Nucleus accumbens (tissue), 56 donors: ENCODE measurements around the gene DCTPP1.
"Not testable (repeated sequence)": the region's sequence is repeated elsewhere in the genome, so short reads cannot be mapped to it uniquely, and the experiment has no call there.

Experiments used
- DNase-seq, 56 donors: peaks; one replicate each; lab custom pipeline; 2025; lab: John Stamatoyannopoulos, UW

Gene DCTPP1

DNA sequence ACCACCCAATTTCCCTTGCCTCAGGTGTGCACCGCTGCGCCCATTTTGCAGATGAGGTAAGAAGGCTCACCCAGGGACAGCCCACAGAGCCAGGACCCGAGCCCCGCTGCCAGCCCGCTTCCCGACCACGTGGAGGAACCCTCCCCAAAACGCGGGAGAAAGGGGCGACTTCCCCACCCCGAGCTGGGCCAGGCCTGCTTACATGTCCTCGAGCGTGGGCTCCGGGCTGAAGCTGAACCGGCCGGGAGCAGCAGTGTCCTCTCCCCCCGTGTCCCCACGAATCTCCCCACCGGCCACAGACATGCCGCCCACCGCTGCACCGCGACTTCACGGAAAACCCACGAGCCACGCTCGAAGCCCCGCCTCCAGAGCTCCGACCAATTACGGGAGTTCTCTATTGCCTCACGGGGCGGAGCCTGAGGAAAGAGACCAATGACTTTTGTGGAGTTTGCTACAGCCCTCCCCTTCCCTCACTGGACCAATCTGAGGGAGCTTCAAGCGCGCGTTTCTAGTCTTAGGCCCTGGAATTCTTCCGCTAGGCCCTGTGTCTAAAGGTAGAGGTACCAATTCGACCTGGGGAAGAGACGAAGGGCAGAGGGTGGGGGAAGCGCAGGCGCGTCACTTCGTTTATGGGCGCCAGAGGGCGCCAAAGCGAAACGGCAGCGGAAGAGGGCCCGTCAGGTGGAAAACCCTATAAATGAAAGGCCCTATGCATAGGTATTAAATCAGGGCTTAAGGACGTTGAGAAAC, at the start of gene DCTPP1:
TSS of gene DCTPP1 (minus strand) at position 353 of the 750 bp plus-strand sequence. CDS start at position 303, 50 bp downstream.
- DNase-seq: peak; percentile 54 to 97 (median 89)

GRCh38 chr16:30478766-30479478, 49.1 kb upstream of the DCTPP1 start:
- no peak for DNase-seq

- DNase-seq: not testable (repeated sequence)
Measured at GRCh38 chr16:30477773-30478172, 47.9 kb upstream of the DCTPP1 start.

- no peak for DNase-seq
Measured at GRCh38 chr16:30476991-30477390, 47.2 kb upstream of the DCTPP1 start.

DNA sequence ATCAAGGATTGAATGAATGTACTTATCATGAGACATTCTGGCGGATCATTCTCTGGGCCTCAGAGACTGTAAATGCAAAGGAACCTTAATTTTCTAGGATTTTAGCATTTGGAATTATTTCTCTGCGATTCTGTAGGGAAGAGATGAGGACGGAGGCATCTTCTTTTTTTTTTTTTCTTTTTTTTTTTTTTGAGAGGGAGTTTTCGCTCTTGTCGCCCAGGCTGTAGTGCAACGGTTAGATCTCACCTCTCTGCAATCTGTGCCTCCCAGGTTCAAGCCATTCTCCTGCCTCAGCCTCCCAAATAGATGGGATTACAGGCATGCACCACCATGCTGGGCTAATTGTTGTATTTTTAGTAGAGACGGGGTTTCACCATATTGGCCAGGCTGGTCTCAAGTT, 44.9 kb upstream of the DCTPP1 start:
- DNase-seq: no peak

GRCh38 chr16:30474074-30474452, 44.2 kb upstream of the DCTPP1 start:
- no peak for DNase-seq

DNA sequence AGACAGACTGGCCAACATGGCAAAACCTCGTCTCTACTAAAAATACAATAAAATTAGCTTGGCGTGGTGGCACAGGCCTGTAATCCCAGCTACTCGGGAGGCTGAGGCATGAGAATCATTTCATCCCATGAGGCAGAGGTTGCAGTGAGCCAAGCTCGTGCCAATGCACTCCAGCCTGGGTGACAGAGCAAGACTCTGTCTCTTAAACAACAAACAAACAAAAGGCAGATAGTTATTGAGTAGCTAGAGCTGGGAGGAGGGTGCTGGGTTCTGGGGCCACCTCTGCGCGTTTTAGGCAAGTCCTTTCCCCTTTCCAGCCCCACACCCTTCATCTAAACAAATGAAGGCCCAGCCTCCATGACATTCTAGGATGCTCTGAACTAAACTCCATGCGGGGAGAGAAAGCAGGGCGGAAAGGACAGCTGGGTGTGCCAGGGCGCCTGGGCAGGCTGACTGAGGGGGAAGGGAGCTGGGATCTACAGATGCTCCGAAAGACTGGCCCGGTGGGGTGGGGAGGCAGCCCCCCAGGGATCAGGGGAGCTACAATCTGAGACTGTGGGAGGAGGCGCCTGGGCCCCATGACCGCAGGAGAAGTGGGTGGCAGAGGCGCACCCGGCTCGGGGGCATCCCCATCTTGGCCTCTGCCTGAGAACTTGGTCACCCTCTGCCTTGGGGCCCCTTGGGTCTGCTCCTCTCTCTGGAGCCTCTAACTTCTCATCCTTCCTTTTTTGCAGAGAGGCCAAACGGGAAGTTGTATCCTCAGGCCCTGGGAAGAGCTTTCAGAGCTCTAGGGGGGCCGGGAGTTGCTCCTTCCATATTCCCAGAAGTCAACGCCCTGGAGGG, 43.6 kb upstream of the DCTPP1 start:
- peak in 2 of 56 donors; percentile 8 to 9 for DNase-seq

DNA sequence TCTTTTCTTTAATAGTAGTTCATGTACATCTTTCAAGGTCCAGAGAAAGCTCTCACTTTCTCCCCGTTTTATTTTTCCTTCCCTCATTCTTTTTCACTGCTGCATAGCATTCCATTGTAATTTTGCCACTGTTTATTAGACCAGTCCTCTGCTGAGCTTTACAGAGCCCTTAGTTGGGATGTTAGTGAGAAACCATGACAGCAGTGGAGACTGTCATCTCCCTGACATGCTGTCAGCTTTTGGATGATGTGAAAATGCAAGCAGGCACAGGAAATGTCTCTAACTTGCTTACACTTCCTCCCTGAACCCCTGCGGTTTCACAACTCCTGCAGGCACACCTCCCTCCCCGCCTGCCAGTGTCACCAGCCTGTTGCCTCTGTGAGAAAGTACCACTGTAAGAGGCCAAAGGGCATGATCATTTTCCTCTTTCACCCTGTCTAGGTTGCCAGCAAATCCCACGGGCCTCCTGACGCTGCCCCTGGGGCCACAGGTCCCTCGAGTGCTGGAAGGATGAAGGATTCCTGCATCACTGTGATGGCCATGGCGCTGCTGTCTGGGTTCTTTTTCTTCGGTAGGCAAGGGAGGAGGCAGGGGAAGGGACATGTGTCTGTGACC, 42.6 kb upstream of the DCTPP1 start, which contains the start of gene ITGAL:
TSS of gene ITGAL (plus strand) at position 415 of the 615 bp plus-strand sequence. CDS start at position 511, 96 bp downstream.
- DNase-seq: peak in 11 of 56 donors; percentile 1 to 33 (median 8)

DNA sequence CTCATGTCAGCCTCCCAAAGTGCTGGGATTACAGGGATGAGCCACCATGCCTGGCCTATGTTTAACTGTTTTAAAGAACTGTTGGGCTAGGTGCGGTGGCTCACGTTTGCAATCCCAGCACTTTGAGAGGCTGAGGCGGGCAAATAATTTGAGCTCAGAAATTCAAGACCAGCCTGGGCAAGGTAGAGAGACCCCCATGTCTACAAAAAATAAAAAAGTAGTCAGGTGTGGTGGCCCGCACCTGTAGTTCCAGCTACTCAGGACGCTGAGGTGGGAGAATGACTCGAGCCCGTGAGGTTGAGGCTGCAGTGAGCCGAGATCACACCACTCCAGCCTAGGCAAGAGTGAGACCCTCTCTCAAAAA, 40.8 kb upstream of the DCTPP1 start:
- no peak for DNase-seq

DNA sequence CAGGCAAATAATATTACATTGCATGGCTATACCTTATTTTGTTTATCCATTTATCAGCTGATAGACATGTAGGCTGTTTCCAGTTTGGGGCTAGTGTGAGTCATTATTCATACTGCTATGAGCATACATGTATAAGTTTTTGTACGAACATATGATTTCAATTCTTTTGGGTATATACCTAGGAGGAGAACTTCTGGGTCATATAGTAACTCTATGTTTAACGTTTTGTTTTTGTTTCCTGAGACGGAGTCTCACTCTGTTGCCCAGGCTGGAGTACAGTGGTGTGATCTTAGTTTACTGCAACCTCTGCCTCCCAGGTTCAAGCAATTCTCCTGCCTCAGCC, 40.3 kb upstream of the DCTPP1 start:
- no peak for DNase-seq

- DNase-seq: no peak
Measured at GRCh38 chr16:30464078-30464477, 34.2 kb upstream of the DCTPP1 start.

GRCh38 chr16:30461426-30461825, 31.6 kb upstream of the DCTPP1 start:
- DNase-seq: not testable (repeated sequence)

GRCh38 chr16:30459456-30459855, 29.6 kb upstream of the DCTPP1 start:
- no peak for DNase-seq

DNA sequence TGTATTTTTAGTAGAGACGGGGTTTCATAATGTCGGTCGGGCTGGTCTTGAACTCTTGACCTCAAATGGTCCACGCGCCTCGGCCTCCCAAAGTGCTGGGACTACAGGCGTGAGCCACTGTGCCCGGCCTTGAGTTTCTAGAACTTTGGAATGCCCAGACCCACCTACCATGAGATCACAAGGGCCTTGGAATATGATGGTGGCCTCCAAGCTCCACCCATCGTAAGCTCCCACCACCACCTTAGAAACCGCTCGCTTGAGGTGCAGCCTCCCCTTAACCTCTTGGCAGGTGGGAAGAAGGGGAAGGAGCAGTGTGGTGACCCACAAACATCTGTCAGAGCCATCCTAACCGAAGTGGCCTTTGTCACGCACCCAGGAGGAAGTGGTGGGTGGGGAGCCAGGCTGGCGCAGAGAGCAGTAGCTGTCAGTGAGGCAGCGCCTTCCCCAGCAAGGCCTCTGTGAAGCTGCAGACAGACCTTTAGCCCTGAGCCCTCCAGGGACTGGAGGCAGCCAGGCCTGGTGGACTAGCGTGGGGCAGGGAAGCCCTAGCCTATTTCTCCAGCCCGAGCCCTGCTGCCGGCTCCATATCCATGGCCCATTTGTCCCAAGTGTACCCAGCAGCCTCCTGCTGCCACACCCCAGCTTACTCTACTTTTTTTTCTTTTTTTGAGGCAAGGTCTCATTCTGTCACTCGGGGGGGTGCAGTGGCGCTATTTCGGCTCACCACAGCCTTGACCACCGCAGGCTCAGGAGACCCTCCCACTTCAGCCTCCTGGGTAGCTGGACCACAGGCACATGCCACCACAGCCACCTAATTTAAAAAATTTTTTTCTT, 28.9 kb upstream of the DCTPP1 start:
- peak in 2 of 56 donors; percentile 8 to 11 for DNase-seq

GRCh38 chr16:30457743-30458560, 28.1 kb upstream of the DCTPP1 start:
- DNase-seq: no peak

DNA sequence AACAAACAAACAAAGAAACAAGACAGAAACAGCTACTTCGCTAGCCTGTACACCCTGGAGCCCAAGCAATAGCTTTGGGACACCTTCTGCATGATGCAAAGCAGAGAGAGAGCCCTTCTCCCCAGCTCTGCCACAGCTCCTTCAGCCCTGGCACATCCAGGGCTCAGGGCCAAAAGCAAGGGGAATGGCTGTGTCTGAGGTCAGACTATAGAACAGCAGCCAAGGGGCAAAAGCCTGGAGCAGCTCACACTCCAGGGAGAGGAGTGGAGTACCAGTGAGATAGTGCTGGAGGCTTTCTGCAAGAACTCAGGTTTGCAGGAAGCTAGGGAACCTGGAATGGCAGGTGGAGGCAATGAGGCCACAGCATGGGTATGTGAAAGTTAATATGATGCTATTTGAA, 27.4 kb upstream of the DCTPP1 start:
- no peak for DNase-seq

DNA sequence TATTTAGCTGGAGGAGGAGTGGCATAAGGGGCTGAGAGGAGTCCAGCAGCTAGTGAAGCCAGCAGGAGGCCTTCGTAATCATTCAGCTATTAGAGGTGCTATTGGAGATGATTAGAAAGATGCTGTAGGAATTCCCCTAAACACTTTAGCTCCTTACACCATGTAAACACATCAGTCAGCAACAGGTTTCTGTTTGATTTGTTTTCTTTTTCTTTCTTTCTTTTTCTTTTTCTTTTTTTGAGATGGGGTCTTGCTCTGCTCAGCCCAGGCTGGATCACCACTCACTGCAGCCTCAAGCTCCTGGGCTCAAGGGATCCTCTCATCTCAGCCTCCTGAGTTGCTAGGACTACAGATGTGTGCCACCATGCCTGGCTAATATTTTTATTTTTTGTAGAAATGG, 26.5 kb upstream of the DCTPP1 start:
- no peak for DNase-seq

- DNase-seq: not testable (repeated sequence)
Measured at GRCh38 chr16:30452709-30453580, 23.1 kb upstream of the DCTPP1 start.
